Stimulated activated CD4-positive, alpha-beta T cell treated with anti-CD3 and anti-CD28 coated beads, Interleukin-2, amount 100 ng/mL, for 48 hours (primary cell): ENCODE measurements around the gene KAT8.
"Not testable (repeated sequence)": the region's sequence is repeated elsewhere in the genome, so short reads cannot be mapped to it uniquely, and the experiment has no call there.

Experiments used
- DNase-seq, 2 donors: peaks; one replicate each; pipeline ENCODE4 v3.0.0-alpha.2; 2020

KAT8 gene

DNA sequence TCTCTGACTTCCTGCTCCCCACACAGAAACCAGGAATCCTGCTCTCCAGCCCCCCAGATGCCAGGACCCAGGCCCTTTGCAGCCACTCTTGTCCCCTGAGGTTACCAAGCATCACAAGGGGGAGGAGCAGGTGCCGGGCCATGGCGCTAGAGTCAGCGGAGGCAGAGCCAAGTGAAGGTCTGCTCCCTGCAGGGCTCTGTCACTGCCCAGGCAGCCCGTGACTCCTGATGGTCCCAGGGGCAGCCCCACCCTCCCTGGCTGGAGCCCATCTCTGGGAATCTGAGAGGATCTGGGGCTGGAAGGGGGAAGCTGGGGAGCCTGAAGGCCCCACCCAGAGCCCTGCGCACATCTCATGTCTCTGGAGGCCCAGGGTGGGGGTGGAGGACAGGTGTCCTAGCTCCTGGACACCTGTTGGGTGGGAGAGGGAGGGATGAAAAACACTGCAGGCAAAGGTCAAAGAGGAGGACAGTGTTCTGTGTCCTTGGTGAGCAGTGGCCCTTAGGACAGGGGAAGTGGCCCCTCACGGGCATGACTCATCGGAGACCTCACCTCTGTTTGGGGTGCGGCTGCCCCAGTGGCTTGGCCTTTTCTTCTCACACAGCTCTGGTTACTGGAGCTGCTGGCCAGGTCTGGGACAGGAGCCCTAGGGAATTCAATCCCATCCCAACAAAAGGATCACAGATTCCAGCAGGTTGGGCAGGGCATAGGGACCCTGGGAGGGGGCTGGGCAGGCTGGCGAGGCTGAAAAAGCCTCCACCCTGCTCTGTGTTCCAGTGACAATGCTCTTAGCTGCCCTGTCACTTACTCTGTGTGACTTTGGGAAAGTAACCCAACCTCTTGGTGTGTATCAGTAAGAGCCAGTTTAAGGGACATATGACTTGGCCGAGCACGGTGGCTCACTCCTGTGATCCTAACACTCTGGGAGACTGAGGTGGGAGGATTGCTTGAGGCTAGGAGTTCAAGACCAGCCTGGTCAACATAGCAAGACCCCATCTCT is 32.7 kb downstream of the KAT8 start, which contains the start of gene PRSS36:
Gene PRSS36 (minus strand): TSS at position 173 of the 997 bp plus-strand sequence. CDS start 31 bp downstream, at position 142.
- DNase-seq, result no peak

DNA sequence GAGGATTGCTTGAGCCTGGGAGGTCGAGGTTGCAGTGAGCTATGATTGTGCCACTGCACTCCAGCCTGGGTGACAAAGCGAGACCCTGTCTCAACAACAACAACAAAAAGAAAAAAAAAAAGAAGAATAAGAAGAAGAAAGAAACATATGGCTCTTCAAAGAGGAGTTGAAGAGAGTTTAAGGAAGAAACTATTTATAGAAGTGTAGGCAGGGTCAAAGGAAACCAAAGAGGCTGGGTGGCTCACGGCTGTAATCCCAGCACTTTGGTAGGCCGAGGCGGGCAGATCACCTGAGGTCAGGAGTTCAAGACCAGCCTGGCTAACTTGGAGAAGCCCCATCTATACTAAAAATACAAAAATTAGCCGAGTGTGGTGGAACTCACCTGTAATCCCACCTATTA is 33.5 kb downstream of the KAT8 start:
- not testable (repeated sequence) for DNase-seq

DNA sequence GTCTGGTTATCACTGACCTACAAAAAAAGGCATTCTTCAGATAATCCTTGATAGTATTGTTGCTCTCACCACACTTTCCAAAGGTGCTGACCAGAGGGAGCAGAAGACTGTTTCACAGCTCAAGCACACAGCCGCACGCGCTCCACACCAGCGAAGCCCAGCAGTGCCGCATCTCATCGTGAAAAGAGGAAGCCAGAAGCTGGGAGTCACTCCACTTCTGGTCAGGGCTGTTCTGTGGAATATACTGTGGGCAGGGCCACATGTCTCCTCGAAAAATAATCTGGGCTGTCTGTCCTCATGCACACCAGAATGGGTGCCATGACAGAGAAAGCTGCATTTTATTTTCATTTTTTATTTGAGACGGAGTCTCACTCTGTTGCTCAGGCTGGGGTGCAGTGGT is 39.7 kb downstream of the KAT8 start:
- DNase-seq, result no peak

GRCh38 chr16:31167315-31167714 is 49.9 kb downstream of the KAT8 start:
- no peak for DNase-seq

GRCh38 chr16:31168848-31169247 is 51.4 kb downstream of the KAT8 start:
- DNase-seq, result no peak

DNA sequence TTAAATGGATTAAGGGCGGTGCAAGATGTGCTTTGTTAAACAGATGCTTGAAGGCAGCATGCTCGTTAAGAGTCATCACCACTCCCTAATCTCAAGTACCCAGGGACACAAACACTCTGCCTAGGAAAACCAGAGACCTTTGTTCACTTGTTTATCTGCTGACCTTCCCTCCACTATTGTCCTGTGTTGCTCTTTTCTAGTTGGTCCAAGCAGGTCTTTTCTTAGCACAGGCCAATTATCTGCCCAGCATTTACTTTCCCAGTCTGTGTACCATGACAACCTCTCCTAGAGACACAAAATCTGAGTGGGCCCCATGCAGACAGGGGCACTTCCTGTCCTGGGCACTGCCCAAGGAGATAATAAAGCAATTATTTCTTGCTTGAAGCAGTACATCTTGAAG is 52.6 kb downstream of the KAT8 start:
- DNase-seq, result not testable (repeated sequence)

DNA sequence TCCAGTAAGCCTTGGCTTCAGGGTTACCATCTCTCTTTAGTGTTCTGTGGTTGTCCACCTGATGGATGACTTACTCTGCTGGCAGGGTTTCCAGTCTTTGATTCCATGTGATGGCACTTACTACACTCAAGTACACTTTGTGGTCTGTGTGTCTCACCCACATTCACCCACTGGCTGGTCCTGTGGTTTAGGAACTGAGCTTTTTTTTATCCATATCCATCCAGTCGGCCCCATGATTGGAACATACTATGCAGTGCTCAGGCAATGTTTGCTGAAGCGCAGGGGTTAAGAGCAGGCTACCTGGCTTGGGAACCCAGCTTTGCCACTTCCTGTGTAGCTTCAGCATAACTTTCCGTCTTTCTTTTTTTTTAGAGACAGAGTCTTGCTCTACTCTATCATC is 59.7 kb downstream of the KAT8 start:
- no peak for DNase-seq

- no peak for DNase-seq
Measured at GRCh38 chr16:31179219-31179746, 61.8 kb downstream of the KAT8 start.

GRCh38 chr16:31179747-31180459 is 62.4 kb downstream of the KAT8 start, which contains the start of gene FUS:
Gene FUS (plus strand): TSS chr16:31180139. CDS start chr16:31180215, 76 bp downstream.
- DNase-seq, result peak; percentile 88 to 91
